ENCODE data around the gene ALDH4A1. TPM values are rescaled to one million over a fixed set of nuclear protein-coding genes. Genes with fewer than 3 reads are reported as not detected.

Gene ALDH4A1
- total RNA-seq, 1 donor from 2014 or later = 18.8 TPM

GRCh38 chr1:18931730-18932129 is 29.4 kb upstream of the ALDH4A1 start:
- Histone ChIP-seq H3K4me3 (ENCODE audit: low read depth, low read length) (no peak overlapping the region), H3K36me3 (ENCODE audit: control insufficient read depth, insufficient read depth, low read length) (no peaks in the 10 kb centered on the region), H3K27me3 (ENCODE audit: control insufficient read depth, insufficient read depth, low read length) (no peaks in the 10 kb centered on the region)
- DNase-seq (ENCODE audit: low read depth) = no peak
- no peak for TF ChIP-seq CTCF (IDR thresholded peaks at IDR 0.05; ENCODE audit: insufficient read depth, low read length, poor library complexity, severe bottlenecking)

- no peak for TF ChIP-seq CTCF (IDR thresholded peaks at IDR 0.05; ENCODE audit: insufficient read depth, low read length, poor library complexity, severe bottlenecking)
- Histone ChIP-seq H3K27me3 (ENCODE audit: control insufficient read depth, insufficient read depth, low read length) (no peaks in the 10 kb centered on the region), H3K4me3 (ENCODE audit: low read depth, low read length) (no peak overlapping the region), H3K36me3 (ENCODE audit: control insufficient read depth, insufficient read depth, low read length) (no peaks in the 10 kb centered on the region)
- DNase-seq (ENCODE audit: low read depth) = no peak
Measured at GRCh38 chr1:18929686-18930085, 27.3 kb upstream of the ALDH4A1 start.

- DNase-seq (ENCODE audit: low read depth) = no peak
- Histone ChIP-seq H3K36me3 (ENCODE audit: control insufficient read depth, insufficient read depth, low read length) (no peaks in the 10 kb centered on the region), H3K27me3 (ENCODE audit: control insufficient read depth, insufficient read depth, low read length) (no peaks in the 10 kb centered on the region), H3K4me3 (ENCODE audit: low read depth, low read length) (no peak overlapping the region)
- no peak for TF ChIP-seq CTCF (IDR thresholded peaks at IDR 0.05; ENCODE audit: insufficient read depth, low read length, poor library complexity, severe bottlenecking)
Measured at GRCh38 chr1:18928985-18929384, 26.6 kb upstream of the ALDH4A1 start.

GRCh38 chr1:18928406-18928805 is 26.1 kb upstream of the ALDH4A1 start:
- H3K36me3 ChIP-seq (ENCODE audit: control insufficient read depth, insufficient read depth, low read length) = no peaks in the 10 kb centered on the region
- TF ChIP-seq CTCF (IDR thresholded peaks at IDR 0.05; ENCODE audit: insufficient read depth, low read length, poor library complexity, severe bottlenecking) = no peak
- H3K4me3 ChIP-seq (ENCODE audit: low read depth, low read length) = no peak overlapping the region
- no peaks in the 10 kb centered on the region for H3K27me3 ChIP-seq (ENCODE audit: control insufficient read depth, insufficient read depth, low read length)
- no peak for DNase-seq (ENCODE audit: low read depth)

GRCh38 chr1:18927654-18928272 is 25.4 kb upstream of the ALDH4A1 start:
- H3K4me3 ChIP-seq (ENCODE audit: low read depth, low read length) = no peak overlapping the region
- H3K27me3 ChIP-seq (ENCODE audit: control insufficient read depth, insufficient read depth, low read length) = no peaks in the 10 kb centered on the region
- no peaks in the 10 kb centered on the region for H3K36me3 ChIP-seq (ENCODE audit: control insufficient read depth, insufficient read depth, low read length)
- DNase-seq (ENCODE audit: low read depth) = no peak
- TF ChIP-seq CTCF (IDR thresholded peaks at IDR 0.05; ENCODE audit: insufficient read depth, low read length, poor library complexity, severe bottlenecking) = no peak

GRCh38 chr1:18927082-18927653 is 24.8 kb upstream of the ALDH4A1 start:
- no peak for TF ChIP-seq CTCF (IDR thresholded peaks at IDR 0.05; ENCODE audit: insufficient read depth, low read length, poor library complexity, severe bottlenecking)
- no peak overlapping the region for H3K4me3 ChIP-seq (ENCODE audit: low read depth, low read length)
- DNase-seq (ENCODE audit: low read depth) = no peak
- H3K27me3 ChIP-seq (ENCODE audit: control insufficient read depth, insufficient read depth, low read length) = no peaks in the 10 kb centered on the region
- H3K36me3 ChIP-seq (ENCODE audit: control insufficient read depth, insufficient read depth, low read length) = no peaks in the 10 kb centered on the region
